Lung (tissue), 12 donors: ENCODE results near the gene SLC35B1. TPM values are rescaled to one million over a fixed set of nuclear protein-coding genes. Genes with fewer than 3 reads are reported as not detected.

Experiments used
- ATAC-seq: fragments of 200-7000 bp; cut with Tn5 transposase; one replicate; pipeline ENCODE4 v1.9.1; 2020; ENCODE audit warnings: moderate number of reproducible peaks; ENCODE audit not compliant: insufficient read depth, low FRiP score
- DNase-seq, 3 donors: peaks; one replicate each; pipeline ENCODE4 v3.0.0-alpha.2; 2013 to 2017
- H3K27ac ChIP-seq, 2 donors: one replicate each; pipeline ENCODE4 v1.5.1; 2013; ENCODE audit warnings: mild to moderate bottlenecking in 2 of 2, moderate library complexity in 2 of 2, control low read depth in 1 of 2, inconsistent platforms in 1 of 2, low read depth in 1 of 2, low read length in 1 of 2
- H3K27me3 ChIP-seq, 3 donors: one replicate each; pipeline ENCODE4 v1.5.1; 2013; ENCODE audit warnings: low read length in 2 of 3; ENCODE audit not compliant: control insufficient read depth in 3 of 3, insufficient read depth in 3 of 3
- H3K36me3 ChIP-seq, 4 donors: one replicate each; pipeline ENCODE4 v1.5.1; 2013; ENCODE audit warnings: low read length in 4 of 4, mild to moderate bottlenecking in 1 of 4, moderate library complexity in 1 of 4; ENCODE audit not compliant: control insufficient read depth in 4 of 4, insufficient read depth in 4 of 4
- H3K4me1 ChIP-seq, 5 donors: one replicate each; pipeline ENCODE4 v1.5.1; 2013; ENCODE audit warnings: low read length in 5 of 5, mild to moderate bottlenecking in 2 of 5, moderate library complexity in 1 of 5; ENCODE audit not compliant: control insufficient read depth in 5 of 5, insufficient read depth in 5 of 5
- H3K4me3 ChIP-seq: one replicate; pipeline ENCODE4 v1.5.1; 2013; ENCODE audit warnings: mild to moderate bottlenecking, control low read depth, moderate library complexity
- H3K9ac ChIP-seq, 2 donors: one replicate each; pipeline ENCODE4 v1.5.1; 2013; ENCODE audit warnings: low read length in 2 of 2, control low read depth in 1 of 2; ENCODE audit not compliant: insufficient read depth in 1 of 2
- H3K9me3 ChIP-seq, 4 donors: one replicate each; pipeline ENCODE4 v1.5.1; 2013; ENCODE audit warnings: low read length in 3 of 4, mild to moderate bottlenecking in 1 of 4, moderate library complexity in 1 of 4; ENCODE audit not compliant: control insufficient read depth in 4 of 4, insufficient read depth in 3 of 4
- WGBS, 2 donors: extraction: QIAGEN DNeasy Blood & Tissue Kit; methylation state at CpG; one replicate each; pipeline ENCODE4 v1.1.7; 2013; 5-methylcytosine and 5-hydroxymethylcytosine counted together
- polyA plus RNA-seq, 2 donors: library from polyadenylated mRNA; stranded (reverse); fragments of 200-250 nt; gene quantifications; one replicate each; pipeline ENCODE4 v1.2.1, GENCODE V29; 2013
- total RNA-seq, 2 donors: library from RNA; depleted of rRNA in 1 of 2; stranded (reverse); fragments of >200 nt in 1 of 2; gene quantifications; one replicate each; pipeline ENCODE4 v1.2.1, GENCODE V29; 2014 to 2021
- TF ChIP-seq, protein P1 (sequence below): IDR thresholded peaks from 2 replicates; pipeline ENCODE4 v1.5.1; 2012; ENCODE audit warnings: mild to moderate bottlenecking; ENCODE audit errors: control extremely low read depth, extremely low read depth
- donor health status: control.
- donor health status: control.
- donor health status: Bipolar disorder and iron deficiency.
- donor health status: healthy.
- donor health status: DM: yes; HTN: yes; CAD: no.

Gene SLC35B1
- total and polyA plus RNA-seq, 4 donors, result 29.5 to 84.1 (median 69.3) TPM

DNA sequence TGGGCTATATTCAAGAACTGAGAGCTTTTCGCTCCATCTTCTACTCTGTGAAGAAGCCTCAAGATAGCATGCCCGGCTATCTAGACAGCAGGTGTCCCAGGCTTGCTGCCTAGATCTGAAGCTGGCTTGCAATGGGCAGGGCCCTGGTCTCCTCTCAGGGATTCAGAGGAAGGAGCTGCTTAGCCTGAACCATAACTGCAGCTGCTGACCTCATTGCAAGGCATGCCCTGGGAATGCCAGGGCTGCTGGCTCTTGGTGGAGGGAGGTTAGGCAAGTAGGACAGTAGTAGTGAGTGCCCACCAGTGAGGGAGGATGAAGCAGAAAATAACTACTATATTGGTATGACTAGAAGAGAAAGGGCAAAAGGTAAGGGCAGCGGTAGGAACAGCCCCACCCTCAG, 21.3 kb upstream of the SLC35B1 start:
- peak overlapping the region in 1 of 2 donors; percentile 17 for H3K27ac ChIP-seq
- ATAC-seq (no peak), DNase-seq (no peak)
- H3K36me3 ChIP-seq, result peaks cover 0 to 3% (median 0%) of the 10 kb centered on the region in 4 donors
- 92% methylated on average over 3 of the region's 3 CpGs for WGBS, 2 donors
- no peak overlapping the region for H3K9ac ChIP-seq
- no peaks in the 10 kb centered on the region for H3K27me3 ChIP-seq
- peaks cover 0 to 15% (median 11%) of the 10 kb centered on the region in 5 donors for H3K4me1 ChIP-seq
- H3K4me3 ChIP-seq, result no peak overlapping the region
- H3K9me3 ChIP-seq, result peaks cover 0 to 2% (median 0%) of the 10 kb centered on the region in 4 donors
- TF ChIP-seq, protein P1, sequence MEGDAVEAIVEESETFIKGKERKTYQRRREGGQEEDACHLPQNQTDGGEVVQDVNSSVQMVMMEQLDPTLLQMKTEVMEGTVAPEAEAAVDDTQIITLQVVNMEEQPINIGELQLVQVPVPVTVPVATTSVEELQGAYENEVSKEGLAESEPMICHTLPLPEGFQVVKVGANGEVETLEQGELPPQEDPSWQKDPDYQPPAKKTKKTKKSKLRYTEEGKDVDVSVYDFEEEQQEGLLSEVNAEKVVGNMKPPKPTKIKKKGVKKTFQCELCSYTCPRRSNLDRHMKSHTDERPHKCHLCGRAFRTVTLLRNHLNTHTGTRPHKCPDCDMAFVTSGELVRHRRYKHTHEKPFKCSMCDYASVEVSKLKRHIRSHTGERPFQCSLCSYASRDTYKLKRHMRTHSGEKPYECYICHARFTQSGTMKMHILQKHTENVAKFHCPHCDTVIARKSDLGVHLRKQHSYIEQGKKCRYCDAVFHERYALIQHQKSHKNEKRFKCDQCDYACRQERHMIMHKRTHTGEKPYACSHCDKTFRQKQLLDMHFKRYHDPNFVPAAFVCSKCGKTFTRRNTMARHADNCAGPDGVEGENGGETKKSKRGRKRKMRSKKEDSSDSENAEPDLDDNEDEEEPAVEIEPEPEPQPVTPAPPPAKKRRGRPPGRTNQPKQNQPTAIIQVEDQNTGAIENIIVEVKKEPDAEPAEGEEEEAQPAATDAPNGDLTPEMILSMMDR, result no peak

DNA sequence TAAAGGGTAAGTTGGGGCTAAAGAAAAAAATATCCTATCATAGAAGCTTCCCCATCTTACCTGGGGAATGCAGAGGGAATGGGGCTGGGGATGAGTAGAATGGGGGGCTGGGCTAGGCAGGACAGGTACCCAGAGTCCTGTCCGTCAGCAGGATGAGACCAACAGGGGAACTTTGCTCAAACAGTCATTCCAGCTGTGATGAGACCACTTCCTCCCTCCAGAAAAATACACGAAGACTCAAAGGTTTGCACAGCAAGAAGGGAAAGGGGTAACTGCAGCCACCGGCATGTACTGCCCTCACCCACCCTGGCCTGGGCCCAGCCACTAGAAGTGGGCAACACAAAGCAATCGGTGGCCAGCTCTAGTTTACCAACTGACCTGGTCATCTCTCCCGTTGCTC, 20.7 kb upstream of the SLC35B1 start:
- Histone ChIP-seq H3K36me3 (peaks cover 0 to 3% (median 0%) of the 10 kb centered on the region in 4 donors), H3K9me3 (peaks cover 0 to 2% (median 0%) of the 10 kb centered on the region in 4 donors), H3K27ac (no peak overlapping the region), H3K27me3 (no peaks in the 10 kb centered on the region), H3K4me3 (no peak overlapping the region), H3K9ac (no peak overlapping the region), H3K4me1 (peaks cover 5 to 19% (median 15%) of the 10 kb centered on the region in 5 donors)
- TF ChIP-seq, protein P1, result no peak
- ATAC-seq, result no peak
- 35 to 68% methylated on average over 5 of the region's 5 CpGs for WGBS, 2 donors
- DNase-seq, result no peak

GRCh38 chr17:49727380-49727779, 19.6 kb upstream of the SLC35B1 start:
- Histone ChIP-seq H3K4me3 (no peak overlapping the region), H3K36me3 (peaks cover 0 to 3% (median under 1%) of the 10 kb centered on the region in 4 donors), H3K9ac (no peak overlapping the region), H3K4me1 (peaks cover 5 to 29% (median 24%) of the 10 kb centered on the region in 5 donors), H3K27ac (no peak overlapping the region), H3K9me3 (peaks cover 0 to 2% (median 0%) of the 10 kb centered on the region in 4 donors), H3K27me3 (no peaks in the 10 kb centered on the region)
- TF ChIP-seq, protein P1, result no peak
- DNase-seq (no peak), ATAC-seq (no peak)
- 92% methylated on average over 4 of the region's 4 CpGs for WGBS, 2 donors
